Left renal cortex interstitium (tissue), 4 donors: ENCODE results near the gene GNRH2. TPM values are rescaled to one million over a fixed set of nuclear protein-coding genes. Genes with fewer than 3 reads are reported as not detected.
"Not testable (repeated sequence)": the region's sequence is repeated elsewhere in the genome, so short reads cannot be mapped to it uniquely, and the experiment has no call there.

Experiments
- DNase-seq, 4 donors: peaks; one replicate each; pipeline ENCODE4 v3.0.0-alpha.2; 2013; ENCODE audit warnings: low read depth in 4 of 4, low spot score in 2 of 4, missing footprints in 1 of 4
- polyA plus RNA-seq, 4 donors: library from polyadenylated mRNA; unstranded; fragments of 120-200 nt; gene quantifications; one replicate each; pipeline ENCODE4 v1.2.1, GENCODE V29; 2013; ENCODE audit not compliant: insufficient read length in 4 of 4

GNRH2 gene, protein sequence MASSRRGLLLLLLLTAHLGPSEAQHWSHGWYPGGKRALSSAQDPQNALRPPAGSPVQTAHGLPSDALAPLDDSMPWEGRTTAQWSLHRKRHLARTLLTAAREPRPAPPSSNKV
- under 1 TPM in 3 of 4 donors, not detected in 1; 0.40 to 0.62 (median 0.58) TPM for polyA plus RNA-seq

DNA sequence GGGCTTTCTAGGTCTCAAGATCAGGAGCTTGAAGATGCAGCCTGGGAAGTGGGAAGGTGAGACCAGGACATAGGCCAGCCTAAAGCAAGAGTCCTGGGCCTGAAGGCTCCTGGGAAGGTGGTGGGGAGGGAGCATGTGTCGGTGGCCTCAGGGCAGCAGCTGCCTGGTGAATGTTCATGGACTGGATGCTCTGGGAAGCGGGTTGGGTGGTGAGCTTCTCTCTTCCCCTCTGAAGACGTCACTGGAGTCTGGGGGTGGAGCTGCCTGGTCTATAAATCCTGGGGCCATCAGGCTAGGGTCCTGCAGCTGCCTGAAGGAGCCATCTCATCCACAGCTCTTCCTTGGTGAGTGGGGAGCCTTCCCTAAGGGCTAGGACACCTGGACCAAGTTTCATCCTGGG lies at the start of gene GNRH2:
TSS of gene GNRH2 (plus strand) at position 301 of the 400 bp plus-strand sequence. CDS start 793 bp downstream, outside the sequence.
- no peak for DNase-seq

DNA sequence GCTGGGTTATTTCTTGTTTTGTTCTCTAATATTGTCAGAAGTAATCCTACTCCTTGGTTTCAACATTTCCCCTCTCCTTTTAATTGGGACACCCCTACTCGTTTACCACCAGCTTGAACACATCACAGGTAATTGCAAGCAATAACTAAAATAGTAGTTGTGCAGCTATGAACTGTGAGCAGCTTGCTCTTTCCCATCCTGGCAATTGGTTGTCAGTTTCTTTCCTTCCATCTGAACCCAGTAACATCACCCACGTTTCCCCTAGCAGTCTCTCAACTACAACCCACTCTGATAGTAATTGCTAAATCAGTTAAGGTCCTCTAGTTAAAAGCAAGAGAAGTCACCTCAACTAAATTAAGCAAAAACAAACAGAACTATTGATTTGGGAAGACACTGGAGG lies 47.6 kb upstream of the GNRH2 start:
- no peak for DNase-seq

DNA sequence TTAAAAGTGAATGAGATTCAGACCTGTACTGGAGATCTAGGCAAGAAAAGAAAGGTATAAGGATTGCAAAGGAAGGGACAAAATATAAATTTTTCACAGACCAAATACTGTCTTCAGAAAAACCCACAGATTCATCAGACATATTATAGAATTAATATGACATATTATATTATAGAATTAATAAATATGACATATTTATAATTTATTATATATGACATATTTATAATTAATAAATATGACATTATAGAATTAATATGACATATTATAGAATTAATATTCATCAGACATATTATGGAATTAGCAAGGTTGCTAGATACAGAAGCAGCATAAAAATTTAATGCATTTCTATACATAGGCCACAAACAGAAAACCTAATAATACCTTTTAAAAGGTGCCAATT lies 44.7 kb upstream of the GNRH2 start:
- no peak for DNase-seq

DNA sequence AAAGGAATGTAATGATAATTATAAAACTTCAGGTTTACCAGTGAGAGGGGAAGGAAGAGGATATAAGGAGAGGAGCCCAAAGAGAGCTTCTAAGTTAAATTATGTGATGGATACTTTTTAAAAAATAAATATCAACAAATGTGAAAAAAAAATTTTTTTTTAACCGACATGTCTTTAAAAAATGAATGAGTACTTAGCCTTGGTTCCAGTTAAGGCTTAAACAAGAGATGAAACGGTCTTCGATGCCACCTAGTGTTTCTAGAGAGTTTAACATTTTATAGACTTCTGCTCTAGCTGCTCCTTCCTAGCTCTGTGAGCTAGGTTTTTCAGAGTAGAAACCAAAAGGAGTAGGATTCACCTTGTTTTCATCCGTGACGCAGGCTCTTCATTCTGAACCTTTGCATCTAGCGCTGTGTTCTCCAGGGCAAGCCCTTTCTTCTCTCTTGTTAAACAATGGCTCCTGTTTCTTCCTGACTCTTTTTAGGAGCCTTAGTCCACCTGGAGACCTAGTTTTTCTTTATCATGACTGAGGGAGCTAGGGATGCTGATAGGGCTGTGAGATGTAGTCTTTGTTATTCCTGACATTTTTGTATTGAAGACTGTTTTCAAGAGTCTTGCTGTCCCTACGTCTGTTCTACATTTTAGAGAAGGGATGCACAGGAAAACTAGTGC lies 42.4 kb upstream of the GNRH2 start:
- peak in 3 of 4 donors; percentile 3 to 38 (median 15) for DNase-seq

DNA sequence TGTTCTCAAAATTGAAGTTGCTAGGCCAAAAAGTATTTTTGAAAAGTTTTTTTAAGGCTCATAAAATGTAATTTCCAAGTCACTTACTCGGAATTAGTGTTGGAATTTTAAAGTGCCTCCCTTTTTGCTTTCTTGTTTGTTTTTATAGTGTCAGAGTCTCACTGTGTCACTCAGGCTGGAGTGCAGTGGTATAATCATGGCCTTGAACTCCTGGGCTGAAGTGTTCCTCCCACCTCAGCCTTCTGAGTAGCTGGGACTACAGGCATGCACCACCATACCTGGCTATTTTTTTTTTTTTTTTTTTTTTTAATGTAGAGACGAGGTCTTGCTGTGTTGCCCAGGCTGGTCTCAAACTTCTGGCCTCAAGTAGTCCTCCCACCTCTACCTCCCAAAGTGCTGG lies 40.0 kb upstream of the GNRH2 start:
- DNase-seq: no peak

DNA sequence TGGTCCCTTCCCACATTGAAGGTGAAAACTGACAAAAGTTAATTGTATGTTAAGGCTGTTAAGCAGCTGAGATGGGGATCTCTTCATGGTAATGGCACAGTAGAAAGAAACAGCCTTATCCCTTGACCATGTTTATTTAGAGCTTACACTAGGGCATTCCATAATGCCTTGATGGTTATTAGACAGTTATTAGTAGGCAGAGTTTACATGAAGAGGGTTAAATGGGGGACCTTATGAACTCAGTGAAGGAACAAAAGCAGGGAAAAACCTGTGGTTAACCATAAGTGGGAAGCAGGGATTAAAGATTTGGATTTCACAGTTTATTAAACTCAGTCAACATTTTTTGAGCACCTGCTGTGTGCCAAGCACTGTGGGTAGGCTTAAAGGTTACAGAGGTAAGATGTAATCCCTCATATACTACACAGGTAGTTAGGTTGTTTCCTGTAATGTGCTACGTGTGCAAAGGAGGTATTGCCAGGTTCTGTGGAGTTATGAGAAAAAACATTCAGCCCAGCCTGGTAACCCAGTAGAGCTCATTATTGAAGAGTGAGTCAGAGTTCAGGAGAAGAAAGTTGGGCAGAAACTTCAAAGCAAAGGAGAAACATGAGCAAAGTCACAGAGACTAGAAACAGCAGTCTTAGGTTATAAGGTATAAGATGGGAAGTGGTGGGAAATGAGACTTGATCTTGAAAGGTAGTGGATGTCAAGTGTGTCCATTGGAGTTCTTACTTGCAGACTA lies 32.3 kb upstream of the GNRH2 start:
- no peak for DNase-seq

DNA sequence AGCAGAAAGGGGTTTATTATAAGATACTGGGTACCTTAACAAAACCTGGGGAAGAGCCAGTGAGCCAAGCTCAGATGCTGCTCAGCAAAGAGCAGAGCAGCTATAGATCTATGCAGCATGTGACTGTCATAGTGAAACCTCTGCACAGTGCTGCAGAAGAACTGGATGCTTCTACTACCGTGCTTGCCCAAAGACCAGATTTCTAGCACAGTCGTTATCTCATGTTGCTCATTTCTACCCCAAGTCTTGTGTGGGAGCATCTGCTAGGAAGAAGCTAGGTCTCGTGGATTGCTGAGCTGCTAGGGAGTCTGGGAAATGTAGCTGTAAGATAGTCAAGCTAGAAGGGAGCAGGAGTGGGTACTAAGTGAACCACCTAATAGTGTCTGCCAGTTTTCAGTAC lies 31.7 kb upstream of the GNRH2 start:
- DNase-seq: no peak

DNA sequence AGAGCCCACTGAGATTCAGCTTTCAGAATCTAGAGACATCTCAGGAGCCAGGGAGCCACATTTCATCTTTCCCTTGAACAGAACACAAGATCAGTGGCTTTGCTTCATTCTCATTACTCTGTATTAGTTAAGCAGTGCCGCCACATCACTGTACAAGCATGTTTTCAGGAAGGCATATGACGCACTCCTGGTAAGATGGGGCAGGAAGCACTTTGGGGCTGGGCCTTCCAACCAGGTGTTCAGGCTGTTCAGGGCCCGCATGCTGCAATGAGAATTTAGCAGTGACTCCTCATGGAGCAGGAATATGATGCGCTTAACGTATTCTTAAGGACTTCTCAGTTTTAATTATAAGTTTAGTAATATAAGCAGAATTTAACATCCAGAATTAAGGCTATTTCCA lies 29.7 kb upstream of the GNRH2 start:
- DNase-seq: no peak

DNA sequence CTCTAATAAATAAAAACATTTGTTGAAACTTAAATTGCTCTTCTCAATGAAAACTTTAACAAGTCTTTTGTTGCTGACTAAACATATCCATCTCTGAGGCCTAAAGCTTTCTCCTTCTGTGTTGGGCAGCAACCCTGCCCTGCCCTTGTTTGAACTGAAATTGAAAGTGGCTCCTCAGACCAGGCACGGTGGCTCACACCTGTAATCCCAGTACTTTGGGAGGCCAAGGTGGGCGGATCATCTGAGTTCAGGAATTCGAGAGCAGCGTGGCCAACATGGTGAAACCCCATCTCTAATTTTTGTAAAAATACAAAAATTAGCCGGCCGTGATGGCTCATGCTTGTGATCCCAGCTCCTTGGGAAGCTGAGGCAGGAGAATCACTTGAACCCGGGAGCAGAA lies 29.2 kb upstream of the GNRH2 start:
- no peak for DNase-seq

DNA sequence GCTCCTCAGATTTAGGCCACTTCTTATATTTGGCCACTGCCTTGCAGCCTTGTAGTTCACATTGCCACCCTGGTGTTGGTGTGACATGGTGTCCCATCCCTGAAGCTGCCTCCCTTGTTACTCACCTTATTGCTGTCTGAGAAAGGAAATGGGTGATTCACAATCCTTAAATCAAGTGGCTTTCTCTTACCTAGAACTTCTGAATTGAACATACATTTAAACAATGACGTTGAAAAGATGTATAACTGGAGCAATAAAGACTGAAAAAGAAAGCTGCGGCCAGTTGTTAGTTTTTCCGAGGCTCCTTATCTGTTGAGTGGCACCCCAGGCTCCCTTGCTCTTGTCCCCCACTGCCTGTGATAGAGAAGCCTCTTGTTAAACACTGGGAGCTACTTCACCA lies 28.8 kb upstream of the GNRH2 start:
- no peak for DNase-seq

DNA sequence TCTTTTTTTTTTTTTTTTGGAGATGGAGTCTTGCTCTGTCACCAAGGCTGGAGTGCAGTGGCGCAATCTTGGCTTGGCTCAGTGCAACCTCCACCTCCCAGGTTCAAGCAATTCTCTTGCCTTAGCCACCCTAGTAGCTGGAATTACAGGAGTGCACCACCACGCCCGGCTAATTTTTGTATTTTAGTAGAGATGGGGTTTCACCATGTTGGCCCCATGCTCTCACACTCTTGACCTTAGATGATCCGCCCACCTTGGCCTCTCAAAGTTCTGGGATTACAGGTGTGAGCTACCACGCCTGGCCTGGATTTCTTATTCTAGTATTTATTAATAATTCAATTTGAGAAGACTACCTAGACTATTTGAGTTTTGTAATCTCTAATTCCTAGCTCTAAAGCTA lies 28.1 kb upstream of the GNRH2 start:
- not testable (repeated sequence) for DNase-seq

DNA sequence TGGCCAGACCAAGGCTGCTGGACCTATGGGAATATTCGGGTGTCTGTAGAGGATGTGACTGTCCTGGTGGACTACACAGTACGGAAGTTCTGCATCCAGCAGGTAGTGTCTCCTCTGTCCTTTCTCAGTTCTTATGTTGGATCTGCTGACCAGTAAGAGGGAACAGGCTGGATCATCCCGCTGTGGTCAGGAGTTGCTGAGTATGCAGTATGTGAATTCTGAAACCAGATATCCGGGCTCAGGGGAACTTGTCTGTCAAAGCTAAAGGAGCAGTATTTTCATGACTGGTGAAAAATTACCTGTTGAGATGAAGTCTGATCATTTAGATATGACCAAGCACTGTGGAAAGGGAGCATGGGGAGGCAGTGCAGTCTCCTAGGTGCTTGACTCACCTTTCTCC lies 22.1 kb upstream of the GNRH2 start:
- DNase-seq: no peak

DNA sequence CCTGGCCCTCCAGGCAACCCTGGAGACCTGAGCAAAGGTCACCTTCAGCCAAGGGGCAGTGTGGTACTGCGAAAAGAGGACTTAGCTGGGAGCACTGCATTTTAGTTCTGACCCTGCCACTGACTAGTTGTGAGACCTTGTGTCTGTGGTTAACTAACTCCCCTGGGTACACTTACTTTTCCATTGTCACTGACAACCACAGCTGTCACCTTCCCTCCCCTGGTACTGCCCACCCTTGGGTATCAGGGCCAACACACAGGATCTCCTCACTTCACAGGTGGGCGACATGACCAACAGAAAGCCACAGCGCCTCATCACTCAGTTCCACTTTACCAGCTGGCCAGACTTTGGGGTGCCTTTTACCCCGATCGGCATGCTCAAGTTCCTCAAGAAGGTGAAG lies 21.6 kb upstream of the GNRH2 start:
- no peak for DNase-seq

DNA sequence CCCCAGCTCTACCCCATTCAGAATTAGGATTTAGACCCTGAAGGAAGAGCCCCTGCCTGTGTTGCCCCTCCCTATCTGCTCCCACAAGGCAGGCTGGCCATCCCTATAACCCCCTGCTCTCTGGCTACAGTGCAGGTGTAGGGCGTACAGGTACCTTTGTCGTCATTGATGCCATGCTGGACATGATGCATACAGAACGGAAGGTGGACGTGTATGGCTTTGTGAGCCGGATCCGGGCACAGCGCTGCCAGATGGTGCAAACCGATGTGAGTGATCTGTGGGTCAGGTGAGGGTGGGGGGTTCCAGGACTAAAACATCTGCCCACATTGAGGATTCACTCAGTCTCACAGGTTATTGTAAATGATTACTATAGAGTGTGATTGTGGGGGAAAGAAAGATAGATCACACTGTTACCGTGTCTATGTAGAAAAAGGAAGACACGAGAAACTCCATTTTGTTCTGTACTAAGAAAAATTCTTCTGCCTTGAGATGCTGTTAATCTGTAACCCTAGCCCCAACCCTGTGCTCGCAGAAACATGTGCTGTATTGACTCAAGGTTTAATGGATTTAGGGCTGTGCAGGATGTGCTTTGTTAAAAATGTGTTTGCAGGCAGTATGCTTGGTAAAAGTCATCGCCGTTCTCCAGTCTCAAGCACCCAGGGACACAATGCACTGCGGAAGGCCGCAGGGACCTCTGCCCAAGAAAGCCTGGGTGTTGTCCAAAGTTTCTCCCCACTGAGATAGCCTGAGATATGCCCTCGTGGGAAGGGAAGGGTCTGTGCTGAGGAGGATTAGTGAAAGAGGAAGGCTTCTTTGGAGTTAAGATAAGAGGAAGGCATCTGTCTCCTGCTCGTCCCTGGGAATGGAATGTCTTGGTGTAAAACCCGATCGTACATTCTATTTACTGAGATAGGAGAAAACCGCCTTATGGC lies 20.6 kb upstream of the GNRH2 start:
- not testable (repeated sequence) for DNase-seq

DNA sequence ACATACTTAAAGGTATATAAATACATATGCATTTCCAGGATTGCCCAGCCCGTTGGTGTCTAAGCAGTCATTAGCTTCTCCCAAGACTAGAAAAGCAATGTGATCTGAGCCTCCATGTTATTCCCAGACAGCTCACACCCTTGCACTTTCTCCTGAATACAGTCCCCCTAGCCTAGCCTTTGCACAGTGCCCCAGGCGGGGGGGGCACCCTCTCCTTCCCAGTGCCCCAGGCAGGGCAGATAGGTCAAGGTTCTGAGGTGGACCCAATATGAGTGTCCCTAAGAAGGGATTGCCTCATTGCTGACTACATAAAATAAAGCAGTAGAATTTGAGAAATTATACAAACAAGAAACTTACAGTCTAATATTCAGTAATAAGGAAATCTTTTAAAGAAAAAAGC lies 15.4 kb upstream of the GNRH2 start:
- DNase-seq: no peak

DNA sequence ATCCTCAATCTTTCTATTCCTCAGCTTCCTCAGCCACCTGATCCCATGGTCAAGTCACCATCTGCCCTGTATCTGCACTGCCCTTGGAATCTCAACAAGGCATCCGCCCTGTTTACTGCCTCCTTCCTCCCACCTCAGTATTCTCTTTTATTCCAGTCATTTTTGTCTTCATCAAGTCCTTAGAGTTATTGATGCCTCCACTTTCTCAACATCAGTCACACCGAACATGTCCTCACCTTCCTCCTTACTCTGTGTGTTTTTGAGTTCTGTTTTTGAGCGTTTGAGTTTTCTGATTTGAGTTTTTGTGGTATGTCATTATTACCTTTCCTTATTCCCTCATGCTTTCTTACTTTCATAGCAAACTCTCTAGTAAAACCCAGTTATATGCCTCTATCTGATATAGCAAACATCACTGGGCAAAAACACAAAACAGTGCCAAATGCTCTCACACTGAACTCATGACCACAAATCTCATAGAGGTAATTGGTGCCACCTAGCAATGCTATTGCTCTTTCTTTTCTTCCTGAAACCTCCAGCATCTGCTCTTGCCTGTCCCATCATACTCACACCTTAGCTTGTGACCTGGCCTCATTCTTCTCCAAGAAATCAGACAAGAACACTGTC lies 11.8 kb upstream of the GNRH2 start:
- DNase-seq: no peak

DNA sequence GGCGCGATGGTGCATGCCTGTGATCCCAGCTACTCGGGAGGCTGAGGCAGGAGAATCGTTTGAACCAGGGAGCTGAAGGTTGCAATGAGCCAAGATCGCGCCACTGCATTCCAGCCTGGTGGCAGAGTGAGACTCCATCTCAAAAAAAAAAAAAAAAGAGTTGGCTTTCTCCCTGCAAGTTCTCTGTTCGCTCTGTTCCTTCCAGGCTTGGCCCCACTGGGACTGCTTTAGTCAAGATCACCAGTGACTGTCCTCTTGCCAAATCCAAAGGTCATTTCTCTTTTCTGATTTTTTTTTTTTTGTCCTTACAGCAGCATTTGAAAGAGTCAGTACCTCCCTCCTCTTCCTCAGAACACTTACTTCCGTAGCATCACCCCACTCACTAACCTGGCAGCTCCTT lies 10.8 kb upstream of the GNRH2 start:
- DNase-seq: no peak

DNA sequence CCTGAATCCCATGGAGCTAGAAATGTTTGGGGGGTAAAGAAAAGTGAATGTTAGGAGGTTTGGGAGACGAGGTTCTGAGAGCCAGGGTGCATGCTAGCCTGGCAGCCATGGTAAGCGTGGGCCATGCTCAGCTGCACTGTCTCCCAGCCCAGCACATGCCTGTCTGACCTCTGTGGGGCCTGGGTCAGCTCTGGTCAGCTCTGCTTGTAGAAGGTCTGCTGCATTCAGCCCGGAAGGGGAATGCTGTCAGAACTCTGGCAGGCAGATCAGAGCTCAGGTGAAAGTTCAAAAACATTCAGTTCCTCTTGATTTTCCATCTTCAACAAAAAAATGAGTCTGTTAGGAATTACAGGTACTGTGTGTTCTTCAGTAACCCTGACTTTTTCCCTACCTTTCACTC lies 5.8 kb upstream of the GNRH2 start:
- DNase-seq: no peak

DNA sequence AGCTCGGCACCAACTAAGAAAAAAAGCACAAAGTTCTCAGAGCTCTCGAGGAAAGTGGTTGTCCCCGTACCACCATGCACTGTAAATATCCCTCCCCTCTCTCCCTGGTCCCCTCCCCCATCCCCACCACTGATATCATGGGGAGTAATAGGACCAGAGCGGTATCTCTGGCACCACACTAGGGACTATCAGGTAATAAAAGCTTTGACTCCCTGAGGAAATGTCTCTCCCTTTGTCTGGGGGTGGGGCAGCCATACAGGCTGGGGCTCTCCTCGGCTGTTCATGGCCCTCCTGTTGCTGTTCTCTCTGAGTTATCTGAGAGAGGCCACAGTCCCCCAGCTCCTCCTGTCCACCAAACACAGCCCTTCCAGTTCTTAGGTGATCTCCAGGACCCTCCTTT lies 5.0 kb upstream of the GNRH2 start:
- DNase-seq: no peak

DNA sequence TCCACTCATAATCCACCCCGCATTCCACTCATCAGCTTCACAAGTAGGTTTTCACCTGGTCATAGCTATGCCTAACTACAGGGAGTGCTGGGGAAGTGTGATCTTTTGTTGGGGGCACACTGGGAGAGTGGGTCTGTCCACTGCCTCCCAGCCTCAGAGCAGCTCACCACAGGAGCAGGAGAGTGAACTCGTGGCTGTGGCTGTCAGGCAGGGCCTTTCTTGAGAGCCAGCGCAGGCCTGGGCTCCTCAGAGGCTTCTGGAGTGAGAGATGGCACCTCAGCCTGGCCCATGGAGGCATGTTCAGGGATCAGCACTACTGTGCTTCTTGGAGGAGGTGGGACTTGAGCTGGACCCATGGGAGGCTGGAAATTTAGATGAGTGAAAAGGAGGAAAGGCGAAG lies 4.0 kb upstream of the GNRH2 start:
- DNase-seq: no peak

DNA sequence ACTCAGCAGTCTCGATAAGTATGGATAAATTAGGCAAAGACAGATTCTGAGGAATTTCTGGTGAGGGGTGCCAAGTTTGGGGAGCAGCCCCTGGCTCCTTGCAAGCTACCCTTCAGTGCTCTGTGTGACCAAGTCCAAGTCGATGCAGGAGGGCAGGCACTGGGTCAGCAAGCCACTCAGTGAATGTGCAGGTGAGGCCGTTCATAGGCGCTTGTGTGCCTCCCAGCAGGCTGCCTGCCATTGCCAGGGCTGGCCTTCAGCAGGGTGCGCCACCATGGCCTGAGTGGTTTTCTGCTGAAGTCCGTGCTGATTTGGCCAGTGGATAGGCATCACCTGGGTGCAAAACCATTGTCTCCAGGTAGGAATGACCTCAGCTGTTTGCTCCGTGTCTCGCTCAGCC lies 3.3 kb upstream of the GNRH2 start:
- no peak for DNase-seq
